ENCODE measurements around the gene ZNF841.
"Not testable (repeated sequence)": the region's sequence is repeated elsewhere in the genome, so short reads cannot be mapped to it uniquely, and the experiment has no call there.

ZNF841 gene

DNA sequence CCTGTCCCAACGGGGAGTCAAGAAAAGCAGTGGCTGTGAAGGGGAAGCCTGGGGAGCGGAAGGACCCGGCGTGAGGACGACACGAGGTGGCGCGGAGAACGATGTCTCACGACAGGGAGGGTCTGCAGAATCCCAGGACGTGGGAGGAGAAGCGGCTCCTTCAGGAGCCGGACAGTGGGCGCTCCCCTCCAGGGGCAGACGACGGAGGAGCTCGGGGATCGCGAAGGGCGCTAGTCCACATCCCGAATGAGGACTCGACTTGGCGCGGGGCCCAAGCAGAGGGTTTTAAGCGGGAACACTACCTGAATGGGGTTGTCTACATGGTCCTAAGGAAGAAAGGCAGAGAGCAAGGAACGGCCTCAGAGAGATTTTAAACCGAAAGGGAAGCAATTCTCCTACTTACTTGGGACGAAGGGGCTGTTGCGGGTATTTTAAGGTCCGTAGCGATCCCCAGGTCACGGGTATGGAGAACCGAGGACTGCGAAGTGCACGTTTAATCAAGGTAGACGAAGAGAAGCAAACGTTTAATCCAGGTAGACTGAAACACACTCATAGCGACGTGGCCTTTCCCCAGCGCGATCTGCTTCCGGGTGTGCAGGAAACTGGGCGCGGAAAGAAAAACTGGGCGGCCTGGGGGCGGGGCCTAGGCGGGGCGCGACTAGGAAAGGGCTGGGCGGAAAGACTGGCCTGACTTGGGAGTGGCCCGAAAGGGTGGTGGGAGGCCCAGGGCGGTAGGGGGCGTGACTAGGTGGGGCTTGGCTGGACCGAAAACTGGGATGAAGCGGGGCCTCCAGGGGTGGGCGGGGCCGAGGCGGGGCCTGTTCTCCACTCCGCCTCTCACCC, at the start of gene ZNF841:
Gene ZNF841, minus strand, starts transcription at position 594 of the 843 bp plus-strand sequence. CDS start 10,964 bp downstream, outside the sequence.
- peak; percentile 88 for DNase-seq (ENCODE audit: low spot score)

DNA sequence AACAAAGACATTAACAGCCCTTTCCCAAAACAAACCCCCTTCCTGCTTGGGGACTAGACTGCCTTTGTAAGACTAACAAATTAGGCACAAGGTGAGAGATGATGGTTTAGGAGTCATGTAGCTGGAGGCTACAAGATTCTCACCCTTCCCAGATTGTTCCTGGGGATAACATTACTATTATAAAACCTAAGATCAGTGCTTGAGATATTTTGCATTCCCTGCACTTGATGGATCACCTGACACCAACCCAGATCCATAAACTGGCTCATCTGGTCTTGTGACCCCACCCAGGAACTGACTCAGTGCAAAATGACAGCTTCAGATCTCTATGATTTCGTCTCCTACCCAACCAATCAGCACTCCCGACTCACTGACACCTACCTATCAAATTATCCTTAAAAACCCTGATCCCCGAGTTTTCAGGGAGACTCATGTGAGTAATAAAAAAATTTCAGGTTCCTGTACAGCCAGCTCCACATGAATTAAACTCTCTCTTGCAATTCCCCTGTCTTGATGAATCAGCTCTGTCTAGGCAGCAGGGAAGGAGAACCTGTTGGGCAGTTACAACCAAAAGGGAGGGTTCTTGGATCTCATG, 46.5 kb upstream of the ZNF841 start:
- no peak for DNase-seq (ENCODE audit: low spot score)

DNA sequence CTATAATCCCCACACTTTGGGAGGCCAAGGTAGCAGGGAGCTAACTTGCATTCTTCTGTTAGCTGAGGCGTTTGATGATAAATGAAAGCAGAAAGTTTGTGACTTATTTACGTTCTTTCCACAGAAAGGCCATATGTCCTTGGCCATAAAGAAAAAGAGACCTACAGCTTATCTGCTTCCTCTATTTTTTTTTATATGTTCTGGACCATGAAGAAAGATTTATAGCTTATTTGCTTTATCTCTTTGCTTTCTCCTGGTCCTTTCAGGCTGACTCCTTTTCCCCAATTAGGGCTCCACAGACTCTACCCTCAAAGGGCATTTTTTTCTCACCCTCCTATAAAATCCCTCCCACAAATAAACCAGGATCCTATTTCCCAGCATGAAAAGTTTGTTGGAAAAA, 45.6 kb upstream of the ZNF841 start:
- no peak for DNase-seq (ENCODE audit: low spot score)

DNA sequence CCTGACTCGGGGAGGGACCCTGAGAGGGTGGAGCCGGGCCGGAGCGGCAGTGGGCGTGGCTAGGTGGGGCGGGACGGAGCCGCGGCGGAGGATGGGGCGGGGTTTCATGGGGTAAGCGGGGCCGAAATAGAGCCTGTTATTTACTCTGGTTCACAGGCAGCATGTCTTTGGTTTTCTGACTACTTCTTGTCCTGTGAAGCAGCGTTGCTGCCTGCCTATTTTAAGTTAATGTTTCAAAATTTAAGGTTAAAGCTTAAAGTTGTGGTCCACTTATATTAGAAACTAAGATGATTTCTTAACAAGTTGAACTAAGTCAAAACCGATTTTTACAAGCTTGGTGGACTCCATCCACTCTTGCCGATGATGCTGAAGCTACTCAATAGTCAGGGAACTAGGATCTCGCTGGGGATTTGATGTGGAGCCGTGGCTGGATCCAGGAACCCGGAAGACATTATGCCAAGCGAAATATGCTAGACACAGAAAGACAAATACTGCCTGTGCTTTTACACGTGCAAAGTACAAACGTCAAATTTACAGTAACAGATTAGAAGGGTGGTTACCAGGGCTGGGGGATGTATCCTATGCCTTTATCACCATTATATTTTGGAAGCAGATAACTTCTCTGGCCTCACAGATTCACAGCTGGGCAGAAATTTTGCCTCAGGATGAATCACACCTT, 44.6 kb upstream of the ZNF841 start:
- no peak for DNase-seq (ENCODE audit: low spot score)

DNA sequence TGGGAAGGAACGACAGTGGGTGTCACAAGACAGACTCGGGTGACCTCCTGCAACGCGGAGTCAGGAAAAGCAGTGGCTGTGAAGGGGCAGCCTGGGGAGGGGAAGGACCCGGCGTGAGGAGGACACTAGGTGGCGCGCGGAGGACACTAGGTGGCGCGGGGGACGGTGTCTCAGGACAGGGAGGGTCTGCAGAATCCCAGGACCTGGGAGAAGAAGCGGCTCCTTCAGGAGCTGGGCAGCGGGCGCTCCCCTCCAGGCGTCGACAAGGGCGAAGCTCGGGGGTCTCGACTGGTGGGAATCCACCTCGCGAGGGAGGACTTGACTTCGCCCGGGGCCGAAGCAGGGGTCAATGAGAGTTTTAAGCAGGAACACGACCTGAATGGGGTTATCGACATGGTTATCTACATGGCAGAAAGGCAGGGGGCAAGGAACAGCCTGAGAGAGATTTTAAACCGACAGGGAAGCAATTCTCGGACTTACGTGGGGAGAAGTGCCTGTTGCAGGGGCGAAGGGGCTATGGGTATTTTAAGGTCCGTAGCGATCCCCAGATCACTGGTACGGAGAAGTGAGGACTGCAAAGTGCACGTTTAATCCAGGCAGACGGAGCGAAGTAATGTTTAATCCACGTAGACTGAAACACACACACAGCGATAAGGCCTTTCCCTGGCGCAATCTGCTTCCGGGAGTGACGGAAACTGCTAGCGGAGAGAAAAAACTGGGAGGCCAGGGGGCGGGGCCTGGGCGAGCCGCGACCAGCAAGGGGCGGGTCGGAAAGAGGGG, 43.9 kb upstream of the ZNF841 start, which contains the start of gene ZNF616:
Gene ZNF616, minus strand, starts transcription at position 687 of the 780 bp plus-strand sequence. CDS start 9,426 bp downstream, outside the sequence.
- peak; percentile 97 for DNase-seq (ENCODE audit: low spot score)

DNA sequence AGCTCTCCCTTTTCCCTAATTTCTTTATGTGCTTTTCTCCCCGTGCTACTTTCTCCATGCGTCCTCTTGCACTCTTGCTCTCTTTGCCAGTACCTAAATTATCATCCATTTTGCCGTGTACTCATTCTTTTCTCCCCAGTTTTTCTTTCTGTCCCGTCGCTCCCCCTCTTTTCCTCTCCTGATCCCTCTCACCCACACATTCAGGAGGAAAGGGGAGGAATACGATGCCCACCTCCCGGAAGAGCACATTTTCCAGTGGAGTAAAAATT, 43.4 kb upstream of the ZNF841 start:
- DNase-seq (ENCODE audit: low spot score) = no peak

DNA sequence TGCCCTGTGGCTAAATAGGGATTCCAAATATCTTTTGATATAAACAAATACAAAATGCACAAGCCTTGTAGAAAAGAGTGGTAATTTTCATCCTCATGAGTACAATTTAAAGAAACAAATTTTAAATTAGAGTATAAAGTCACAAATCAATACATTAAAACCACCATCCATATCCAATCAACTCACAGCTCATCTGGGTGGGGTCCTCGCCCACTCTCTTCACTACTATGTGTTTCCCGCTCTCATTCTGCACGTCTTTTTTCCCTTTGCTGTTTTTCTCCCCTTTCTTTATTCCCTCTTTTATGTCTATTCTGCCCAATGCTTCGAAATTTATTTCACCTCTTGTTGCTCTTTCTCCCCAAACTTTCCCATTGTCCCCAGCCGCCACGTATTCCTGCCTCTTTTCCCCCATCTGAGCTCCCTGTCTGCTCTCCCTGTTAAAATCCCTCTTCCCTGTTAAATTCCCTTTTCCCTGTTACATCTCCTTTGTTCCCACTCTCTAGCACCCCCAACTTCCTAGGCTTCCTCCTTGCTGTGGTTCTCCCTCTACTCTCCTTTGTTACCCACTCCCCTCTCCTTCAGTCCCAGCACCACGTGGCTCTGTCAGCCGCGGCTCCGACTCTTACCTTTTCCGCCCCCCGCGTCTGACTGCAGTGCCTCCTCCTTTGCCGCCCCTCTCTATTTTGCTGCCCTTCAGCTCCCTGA, 42.9 kb upstream of the ZNF841 start:
- DNase-seq (ENCODE audit: low spot score) = no peak

DNA sequence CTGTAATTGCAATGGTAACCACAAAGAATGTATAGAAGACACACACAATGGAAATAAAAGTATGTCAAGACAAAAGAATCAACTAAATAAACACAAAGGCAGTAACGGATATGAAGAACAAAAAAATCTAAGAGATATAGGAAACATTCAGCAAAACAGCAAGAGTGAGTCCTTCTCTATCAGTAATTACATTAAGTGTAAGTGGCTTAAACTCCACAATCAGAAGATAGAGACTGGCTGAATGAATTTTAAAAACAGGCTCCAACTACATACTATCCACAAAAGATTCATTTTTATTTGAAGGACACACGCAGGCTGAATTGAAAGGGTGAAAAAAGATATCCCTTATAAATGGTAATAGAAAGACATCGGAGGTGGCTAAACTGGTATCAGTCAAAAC, 24.7 kb upstream of the ZNF841 start:
- no peak for DNase-seq (ENCODE audit: low spot score)

DNA sequence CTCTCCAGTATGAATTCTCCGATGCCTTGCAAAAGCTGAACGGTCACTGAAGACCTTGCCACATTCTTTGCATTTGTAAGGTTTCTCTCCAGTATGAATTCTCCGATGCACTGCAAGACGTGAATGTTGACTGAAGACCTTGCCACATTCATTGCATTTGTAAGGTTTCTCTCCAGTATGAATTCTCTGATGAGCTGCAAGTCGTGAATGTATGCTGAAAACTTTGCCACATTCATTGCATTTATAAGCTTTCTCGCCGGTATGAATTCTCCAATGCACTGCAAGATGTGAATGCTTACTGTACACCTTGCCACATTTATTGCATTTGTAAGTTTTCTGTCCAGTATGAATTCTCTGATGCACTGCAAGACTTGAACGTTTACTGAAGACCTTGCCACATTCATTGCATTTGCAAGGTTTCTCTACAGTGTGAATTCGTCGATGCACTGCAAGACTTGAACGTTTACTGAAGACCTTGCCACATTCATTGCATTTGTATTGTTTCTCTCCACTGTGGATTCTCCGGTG, 20.0 kb upstream of the ZNF841 start:
- DNase-seq (ENCODE audit: low spot score) = no peak

DNA sequence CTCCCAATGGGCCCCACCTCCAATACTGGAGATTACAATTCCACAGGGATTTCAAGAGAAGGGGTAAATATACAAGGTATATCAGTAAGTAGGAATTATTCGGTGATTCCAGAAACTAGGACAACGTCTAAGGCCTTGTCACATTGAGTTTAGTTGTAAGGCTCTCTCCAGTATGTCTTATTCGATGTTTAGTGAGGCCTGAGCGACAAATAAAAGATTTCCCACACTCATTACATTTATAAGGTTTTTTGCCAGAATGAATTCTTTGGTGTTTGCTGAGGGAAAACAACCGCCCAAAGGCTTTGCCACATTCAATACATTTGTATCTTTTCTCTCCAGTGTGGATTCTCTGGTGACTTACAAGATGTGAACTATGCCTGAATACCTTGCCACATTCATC, 19.1 kb upstream of the ZNF841 start:
- DNase-seq (ENCODE audit: low spot score) = no peak

DNA sequence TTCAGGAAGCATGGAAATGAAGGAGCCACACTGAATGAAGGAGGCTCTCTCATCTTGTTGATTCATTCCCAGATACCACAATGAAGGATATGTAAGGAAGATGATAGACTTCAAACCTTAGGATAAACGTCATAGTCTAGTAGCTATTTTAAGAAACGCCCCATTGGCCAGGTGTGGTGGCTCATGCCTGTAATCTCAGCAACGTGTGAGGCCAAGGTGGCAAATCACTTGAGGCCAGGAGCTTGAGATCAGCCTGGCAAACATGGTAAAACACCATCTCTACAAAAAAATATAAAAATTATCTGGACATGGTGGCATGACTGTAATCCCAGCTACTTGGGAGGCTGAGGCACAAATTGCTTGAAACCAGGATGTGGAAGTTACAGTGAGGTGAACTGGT, 17.1 kb upstream of the ZNF841 start:
- DNase-seq (ENCODE audit: low spot score) = no peak

DNA sequence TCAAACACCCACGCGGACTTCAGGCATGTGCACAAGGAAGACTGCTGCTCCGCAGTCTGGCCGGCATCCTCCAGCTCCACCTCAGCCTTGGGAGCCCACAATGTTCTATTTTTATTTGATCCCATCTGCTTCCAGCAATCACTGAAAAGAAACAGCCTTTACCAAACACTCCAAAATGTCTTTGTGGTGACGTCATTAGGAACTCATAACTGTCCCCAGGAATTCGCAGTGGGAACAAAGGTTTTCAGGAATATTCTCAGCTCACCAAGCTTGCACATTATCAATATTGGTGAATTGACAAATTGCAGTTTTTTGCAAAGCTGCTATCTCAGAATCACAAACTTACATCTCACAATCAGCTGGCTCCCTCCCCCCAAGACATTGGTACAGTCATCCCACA, 15.2 kb upstream of the ZNF841 start:
- no peak for DNase-seq (ENCODE audit: low spot score)

DNA sequence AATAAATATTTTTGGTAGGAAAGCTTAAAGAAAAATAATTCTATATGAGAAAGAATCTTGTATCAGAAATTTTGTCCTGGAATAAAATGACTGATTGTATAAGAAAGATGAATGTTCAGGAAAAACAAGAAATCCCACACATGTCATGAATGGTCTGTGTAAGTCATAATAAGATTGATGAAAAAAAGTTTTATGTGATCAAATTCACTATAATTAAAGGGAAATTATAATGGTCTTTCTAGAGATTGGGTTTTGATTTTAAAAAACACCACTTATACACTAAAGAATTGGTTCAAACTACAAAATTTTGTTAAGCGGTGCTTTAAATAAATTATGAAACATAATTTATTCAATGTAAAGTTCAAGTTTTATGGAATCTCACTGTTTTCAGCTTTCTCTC, 7.2 kb upstream of the ZNF841 start:
- no peak for DNase-seq (ENCODE audit: low spot score)

DNA sequence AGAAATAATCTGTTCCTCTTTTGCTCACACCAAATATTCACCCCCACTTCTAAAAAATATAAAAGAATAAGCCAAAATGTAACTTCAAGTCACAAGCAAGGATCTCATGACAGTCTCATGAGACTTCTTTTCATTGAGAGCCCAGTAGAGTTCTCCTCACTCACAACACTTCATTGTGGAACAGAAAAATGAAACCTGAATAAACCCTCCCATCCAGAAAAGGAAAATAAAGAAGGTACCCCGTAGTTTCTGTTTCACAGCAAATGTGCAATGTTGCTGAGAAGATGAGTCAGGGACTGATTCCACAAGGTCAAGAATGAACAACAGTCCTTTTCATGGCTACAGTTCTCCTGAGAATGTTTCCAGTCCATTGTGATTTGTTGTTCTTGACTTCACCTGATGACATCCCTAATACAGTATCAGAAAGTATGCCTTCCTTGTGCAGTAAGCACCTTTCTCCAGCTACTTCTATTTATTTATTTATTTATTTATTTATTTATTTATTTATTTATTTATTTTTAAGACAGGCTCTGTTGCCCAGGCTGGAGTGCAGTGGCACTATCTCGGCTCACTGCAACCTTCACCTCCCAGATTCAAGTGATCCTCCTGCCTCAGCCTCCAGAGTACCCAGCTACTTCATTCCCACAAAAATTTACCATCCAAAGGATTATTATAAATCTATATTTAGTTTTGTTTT, 6.4 kb upstream of the ZNF841 start:
- no peak for DNase-seq (ENCODE audit: low spot score)

DNA sequence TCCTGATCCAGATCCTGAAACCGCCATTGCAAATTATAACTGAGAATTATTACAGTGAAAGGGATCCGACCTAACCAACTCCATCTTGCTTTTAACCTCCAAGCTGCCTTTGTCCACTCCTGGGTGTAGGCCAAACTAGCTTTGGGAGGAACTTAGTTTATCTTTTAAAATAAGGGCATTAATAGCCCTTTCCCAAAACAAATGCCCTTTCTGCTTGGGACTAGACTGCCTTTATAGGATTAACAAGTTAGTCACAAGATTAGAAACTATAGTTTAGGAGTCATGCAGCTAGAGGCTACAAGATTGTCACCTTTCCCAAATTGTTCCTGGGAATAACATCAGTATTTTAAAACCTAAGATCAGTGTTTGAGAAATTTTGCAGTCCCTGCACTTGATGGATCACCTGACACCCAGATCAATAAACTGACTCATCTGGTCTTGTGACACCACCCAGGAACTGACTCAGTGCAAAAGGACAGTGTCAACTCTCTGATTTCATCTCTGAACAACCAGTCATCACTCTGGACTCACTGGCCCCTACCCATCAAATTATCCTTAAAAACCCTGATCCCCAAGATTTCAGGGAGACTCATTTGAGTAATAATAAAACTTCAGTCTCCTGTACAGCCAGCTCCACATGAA, 4.1 kb upstream of the ZNF841 start:
- DNase-seq (ENCODE audit: low spot score) = no peak

DNA sequence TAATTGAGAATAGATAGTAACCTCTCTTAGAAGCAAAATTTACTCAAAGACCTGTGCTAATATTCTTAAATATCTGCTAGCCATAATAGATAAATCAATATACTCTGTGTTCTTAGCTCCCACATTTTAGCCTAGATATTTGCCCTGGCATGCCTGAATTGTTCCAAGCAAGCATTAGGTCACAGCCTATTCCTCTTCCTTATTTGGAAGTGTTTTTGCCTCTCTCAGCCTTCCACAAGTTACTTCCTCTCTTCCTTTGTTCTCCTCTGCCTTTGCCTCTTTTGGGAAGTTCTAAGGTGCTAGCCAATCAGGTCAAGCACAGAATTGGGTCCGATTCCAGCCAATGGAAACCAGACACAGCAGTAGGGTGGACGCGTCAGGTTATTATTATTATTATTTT, 851 bp upstream of the ZNF841 start:
- not testable (repeated sequence) for DNase-seq (ENCODE audit: low spot score)

DNA sequence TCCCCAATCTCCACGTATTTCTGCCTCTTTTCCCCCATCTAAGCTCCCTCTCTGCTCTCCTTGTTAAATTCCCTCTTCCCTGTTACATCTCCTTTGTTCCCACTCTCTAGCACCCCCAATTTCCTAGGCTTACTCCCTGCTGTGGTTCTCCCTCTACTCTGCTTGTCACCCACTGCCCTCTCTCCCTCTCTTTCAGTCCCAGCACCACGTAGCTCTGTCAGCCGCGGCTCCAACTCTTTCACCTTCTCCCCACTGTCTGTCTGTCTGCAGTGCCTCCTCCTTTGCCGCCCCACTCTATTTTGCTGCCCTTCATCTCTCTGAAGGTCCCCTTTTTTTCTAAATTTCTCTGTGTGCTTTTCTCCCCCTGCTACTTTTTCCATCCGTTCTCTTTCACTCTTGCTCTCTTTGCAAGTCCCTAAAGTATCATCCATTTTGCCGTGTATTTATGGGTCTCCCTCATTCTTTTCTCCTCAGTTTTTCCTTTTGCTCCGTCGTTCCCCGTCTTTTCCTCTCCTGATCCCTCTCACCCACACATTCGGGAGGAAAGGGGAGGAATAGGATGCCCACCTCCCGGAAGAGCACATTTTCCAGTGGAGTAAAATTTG, 937 bp downstream of the ZNF841 start:
- no peak for DNase-seq (ENCODE audit: low spot score)

DNA sequence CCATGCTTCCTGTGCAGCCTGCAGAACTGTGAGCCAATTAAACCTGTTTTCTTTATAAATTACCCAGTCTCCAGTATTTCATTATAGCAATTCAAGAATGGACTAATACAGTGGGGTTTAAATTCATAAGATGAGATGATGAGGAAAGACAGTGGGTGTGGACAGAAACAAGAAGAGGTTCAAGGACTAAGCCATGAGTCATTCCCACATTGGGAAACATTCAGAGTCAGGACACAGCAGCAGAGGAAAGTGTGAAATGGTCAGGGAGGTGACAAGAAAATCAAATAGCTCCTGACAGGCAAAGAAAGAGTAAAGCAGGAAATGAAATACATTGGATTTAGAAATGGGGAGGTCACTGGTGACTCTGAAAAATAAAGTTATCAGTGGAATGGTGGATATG, 9.1 kb downstream of the ZNF841 start:
- no peak for DNase-seq (ENCODE audit: low spot score)

DNA sequence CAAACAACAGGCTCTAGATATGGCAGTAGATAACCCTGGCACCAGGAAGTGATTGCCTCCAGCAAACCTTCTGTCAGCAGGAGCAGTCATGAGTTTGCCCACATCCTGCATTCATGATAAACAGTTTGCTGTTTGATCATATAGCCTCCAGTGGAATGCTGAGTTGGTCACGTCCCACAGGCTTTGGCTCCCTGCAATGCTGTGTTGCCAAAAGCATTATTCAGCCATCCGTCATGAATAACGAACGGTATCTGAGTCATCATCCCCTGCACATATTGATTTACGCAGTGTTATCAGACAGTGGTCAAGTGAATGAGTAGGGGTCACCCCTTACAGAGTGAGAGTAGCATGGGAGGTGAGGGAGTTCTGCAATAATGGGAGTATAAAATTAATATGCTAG, 25.1 kb downstream of the ZNF841 start:
- no peak for DNase-seq (ENCODE audit: low spot score)

DNA sequence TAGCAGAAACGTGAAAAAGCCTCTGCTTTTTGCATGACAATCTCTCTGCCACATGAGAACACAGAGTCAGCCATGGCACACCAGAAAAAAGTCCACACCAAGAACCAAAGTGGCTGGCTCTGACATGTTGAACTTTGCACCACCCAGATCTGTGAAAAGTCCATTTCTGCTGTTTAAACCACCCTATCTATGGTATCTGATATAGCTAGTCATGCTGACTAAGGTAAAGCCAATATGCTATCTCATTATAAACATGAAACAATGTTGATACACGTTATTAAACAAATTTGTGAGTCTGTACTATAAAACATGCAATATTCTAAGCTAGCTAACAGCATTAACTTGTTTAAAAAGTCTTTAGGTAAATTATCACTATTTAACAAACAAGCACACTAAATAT, 25.9 kb downstream of the ZNF841 start:
- no peak for DNase-seq (ENCODE audit: low spot score)

Data from CD4-positive, alpha-beta T cell treated with Interleukin-2 at 100 ng/mL for 4 hours (primary cell).